Measurements from ENCODE around the gene C5orf58. TPM values are rescaled to one million over a fixed set of nuclear protein-coding genes. Genes with fewer than 3 reads are reported as not detected.
"Not testable (repeated sequence)": the region's sequence is repeated elsewhere in the genome, so short reads cannot be mapped to it uniquely, and the experiment has no call there.

C5orf58 gene
- polyA plus RNA-seq, 3 donors = 0.11 to 0.24 (median 0.22) TPM

DNA sequence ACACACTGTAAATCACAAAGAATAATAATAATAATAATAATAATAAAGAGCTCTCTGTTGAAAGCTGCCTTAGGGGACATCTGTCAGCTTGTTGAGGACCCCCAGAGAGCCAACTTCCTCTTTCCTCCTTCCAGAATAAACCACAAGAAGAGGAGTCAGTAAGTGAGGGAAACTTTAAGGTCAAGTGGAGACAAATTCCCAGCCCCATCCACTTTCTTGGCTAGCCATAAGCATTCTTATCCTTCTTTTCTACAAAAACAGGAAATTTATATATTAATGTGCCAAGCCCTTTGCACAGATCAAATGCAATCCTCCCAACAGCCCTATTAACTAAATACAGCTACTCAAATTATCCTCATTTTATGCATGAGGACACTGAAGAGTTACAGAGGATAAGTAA is 9.4 kb upstream of the C5orf58 start:
- DNase-seq = peak; percentile 50

DNA sequence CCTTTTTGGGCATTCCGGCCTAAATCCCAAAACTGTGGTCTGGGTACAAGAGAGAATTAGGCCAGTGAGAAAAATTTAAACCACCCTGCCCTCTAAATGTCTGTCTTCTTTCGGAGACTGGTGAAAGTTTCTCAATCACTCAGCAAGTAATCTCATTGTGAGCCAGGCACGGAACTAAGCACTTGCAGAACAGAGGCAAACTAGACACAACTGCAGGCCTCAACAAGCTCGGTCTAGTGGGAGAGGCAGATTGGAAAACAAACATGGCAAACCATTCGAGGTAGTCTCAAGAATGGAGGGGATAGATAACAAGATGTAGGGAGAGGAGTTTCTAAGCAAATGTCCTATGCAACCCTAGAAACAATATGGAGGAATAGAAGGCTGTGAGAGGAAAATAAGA is 8.9 kb upstream of the C5orf58 start:
- no peak for DNase-seq

DNA sequence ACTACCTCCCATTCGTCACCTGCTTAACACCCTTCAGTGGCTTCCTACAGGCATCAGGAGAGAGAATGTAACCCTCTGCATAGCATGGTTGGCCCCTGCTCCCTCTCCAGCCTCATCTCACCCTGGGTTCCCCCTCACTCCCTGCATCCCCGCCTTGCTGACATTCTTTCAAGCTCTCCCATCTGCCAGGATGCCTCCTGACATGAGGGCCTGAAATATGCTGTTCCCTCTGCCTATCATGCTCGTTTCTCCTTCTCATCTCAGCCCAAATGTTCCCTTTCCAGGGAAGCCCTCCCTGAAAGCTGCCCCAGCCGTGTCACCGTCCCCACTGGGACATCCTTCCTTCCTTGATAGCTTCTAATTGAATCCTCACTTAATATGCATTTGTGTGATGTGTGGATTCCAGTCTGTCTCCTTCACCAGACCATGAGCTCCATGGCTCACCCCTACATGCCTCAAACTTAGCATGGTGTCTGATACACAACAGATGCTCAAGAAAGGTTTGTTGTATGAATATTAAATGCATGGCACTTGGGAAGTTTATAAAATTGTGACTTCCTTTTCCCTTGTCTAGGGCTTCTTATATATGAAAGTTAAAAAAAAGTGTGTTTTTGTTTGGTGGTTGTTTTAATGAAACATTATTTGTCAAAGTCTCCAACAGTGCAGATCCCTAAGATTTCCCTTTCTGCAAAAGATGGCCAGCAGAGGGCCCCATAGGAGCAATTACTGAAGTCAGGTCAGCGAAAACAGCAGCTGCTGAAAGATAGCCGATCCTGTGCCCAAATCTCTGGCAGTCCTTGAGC is 7.3 kb upstream of the C5orf58 start:
- peak; percentile 79 for DNase-seq

DNA sequence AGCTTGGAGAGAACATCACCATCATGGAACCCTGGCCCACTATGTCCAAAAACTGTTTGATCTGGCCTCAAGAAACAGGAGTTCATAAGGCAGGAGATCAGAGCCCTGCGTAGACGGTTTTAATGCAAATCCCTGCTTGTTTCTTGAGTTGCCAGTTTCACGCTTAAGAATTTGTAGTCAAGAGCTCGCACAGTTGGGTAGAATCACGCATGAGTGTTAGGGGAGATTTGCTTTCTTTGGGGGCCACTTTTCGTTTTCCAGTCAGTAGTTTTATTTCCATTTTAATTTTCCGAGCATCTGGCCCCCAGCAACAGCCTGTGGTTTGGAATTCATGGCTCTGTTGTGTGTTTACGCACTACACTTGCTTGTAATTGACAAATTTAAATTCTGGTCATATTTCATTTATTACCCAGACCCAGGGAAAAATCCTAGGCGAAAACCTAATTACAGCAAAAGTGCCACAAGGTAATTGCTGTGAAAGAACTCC is 6.6 kb upstream of the C5orf58 start:
- DNase-seq = no peak

DNA sequence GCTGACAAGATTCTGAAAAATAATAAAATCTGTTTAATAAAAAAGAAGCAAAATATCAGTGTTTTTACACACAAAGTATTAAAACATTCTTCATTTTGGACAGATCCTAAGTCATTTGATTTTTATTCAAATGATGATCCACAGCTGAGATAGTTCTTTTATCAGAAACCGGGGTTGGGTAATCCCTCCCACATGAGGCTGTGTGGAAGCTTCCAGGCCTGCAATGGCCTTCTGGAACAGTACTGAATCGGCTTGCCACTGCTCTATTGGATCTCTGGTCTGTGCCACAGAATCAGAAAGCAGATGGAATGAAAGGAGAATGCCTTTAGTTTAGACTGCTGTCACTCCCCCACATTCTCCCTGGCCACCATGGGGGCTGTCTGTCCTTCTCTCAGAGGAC is 6.1 kb upstream of the C5orf58 start:
- DNase-seq = no peak

DNA sequence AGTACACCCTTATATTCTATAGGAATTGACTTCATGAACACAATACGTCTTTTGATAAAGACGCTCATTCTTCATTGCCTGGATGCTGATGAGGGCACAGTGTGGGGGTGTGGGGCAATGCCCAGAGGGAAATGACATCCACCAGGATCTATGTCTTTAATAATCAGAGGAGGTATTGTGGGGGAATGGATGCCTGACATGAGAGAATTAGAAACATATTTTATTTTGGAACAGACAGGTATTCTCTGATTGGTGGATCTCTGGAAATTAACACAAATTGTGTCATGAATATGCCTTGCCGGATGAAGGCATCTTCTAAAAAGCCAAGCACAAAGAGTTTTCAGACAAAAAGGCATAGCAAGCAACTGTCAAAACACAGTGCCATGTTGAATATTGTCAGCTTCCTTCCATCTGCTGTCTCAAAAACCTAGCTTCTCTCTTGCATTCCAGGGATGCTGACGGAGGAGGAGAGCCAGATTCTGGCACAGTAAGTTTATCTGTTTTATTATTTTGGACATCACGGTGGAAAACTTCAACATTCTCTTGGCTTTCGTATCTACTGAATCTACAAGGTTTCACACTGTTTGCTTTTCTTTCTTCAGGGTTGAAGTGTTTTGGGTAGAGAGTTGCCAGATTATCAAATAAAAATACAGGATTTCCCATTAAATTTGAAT is 3.9 kb upstream of the C5orf58 start:
- DNase-seq = no peak

DNA sequence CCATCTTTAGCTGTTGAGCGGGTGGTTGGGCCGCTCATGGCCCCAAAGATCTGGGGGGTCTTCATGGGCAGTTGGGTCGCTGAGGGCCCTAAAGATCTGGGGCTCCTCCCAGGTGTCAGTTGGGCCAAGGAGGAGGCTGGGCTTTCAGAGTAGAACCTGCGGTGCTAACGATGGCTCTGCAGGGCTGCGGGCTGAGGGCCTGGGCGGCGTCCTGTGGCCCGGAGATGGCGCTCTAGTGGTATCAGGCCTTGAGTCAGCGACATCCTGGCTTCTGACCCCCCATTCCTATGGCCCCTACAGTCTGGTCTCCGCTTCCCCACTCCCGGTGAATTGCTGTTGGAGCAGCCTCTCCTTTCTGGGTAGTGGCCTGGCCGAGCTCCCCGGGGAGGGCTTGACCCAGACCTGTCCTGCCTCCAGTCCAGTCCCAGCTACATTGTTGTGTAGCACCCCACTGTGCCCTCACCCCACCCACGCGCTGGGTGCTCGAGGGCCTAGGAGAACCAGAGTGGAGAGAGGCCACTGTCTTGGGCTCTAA is 640 bp downstream of the C5orf58 start:
- no peak for DNase-seq

DNA sequence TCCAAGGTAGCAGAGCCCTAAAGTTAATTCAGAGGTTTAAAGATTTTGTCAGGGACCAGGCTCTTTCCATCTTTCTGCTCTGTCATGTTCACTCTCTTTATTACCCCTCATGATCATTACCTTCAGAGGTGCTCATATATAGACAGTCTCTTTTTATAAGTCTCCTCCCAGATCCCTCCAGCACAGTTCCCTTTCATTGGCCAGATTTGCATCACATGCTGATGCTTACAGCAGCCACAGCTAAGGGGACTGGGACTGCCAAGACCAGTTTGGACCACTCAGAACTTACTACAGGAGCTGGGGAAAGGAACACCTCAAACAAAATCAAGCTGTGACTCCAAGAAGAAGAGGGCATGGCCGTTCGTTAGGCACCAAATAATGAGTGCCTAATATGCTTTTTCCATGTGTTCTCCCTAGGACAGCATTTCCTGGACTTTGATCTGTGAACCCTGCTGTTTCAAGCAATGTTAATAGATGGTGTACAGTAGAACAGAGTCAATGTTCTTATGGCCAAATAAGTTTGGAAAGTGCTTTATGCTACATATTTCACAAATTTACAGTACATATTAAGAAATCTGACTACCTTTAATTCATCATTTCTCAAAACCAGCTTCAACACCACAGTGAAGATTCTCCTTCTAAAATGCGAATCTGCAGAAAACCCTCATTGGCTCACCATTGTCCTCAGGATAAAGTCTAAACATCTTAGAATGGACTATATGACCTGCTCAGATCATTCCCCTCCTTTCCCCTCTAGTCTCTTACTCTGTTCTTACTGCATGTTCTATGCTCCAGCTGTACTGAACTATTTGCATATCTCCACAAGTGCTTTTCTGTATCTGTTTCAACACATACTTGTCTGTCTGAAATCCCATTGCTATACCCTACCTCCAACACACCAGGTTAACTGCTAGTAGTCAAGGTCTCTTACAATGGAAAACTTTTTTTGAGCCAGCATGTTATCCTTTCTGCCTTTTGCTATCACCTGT is 3.4 kb downstream of the C5orf58 start:
- DNase-seq = no peak

DNA sequence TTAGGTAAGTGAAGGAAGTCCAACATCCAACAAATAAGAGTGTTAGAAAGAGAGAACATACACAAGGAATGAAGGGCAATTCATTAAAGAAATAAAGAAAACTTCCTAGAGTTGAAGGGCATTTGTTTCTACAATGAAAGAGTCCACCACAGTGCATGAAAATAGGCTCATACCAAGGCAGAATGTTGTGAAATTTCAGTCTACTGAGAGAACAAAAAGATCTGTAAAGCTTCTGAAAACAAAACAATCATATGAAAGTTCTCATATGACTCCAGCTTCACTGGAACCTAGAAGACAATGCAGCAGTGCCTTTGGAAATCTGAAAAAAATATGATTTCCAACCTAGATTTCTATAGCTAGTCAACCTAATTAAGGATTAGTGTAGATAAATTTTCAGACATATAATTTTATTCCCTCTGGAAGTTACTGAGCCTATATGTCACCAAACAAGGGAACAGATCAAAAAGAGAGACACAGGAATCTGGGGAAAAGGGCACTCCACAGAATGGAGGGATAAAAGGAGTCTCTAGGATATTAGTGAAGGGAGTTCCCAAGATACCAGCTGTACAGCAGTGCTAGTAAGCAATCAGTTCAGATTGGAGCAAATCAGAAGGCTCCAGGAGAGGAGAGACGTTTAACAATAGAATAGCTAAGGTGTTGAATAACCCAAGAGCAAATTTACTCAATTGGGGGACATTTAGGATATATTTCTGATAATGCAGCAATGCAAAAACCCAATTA is 5.8 kb downstream of the C5orf58 start:
- DNase-seq = no peak

DNA sequence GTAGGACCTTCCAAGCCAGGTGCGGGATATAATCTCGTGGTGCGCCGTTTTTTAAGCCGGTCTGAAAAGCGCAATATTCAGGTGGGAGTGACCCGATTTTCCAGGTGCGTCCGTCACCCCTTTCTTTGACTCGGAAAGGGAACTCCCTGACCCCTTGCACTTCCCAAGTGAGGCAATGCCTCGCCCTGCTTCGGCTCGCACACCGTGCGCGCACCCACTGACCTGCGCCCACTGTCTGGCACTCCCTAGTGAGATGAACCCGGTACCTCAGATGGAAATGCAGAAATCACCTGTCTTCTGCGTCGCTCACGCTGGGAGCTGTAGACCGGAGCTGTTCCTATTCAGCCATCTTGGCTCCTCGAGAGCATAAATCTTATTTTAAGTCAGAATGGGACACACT is 12.7 kb downstream of the C5orf58 start:
- DNase-seq = not testable (repeated sequence)

DNA sequence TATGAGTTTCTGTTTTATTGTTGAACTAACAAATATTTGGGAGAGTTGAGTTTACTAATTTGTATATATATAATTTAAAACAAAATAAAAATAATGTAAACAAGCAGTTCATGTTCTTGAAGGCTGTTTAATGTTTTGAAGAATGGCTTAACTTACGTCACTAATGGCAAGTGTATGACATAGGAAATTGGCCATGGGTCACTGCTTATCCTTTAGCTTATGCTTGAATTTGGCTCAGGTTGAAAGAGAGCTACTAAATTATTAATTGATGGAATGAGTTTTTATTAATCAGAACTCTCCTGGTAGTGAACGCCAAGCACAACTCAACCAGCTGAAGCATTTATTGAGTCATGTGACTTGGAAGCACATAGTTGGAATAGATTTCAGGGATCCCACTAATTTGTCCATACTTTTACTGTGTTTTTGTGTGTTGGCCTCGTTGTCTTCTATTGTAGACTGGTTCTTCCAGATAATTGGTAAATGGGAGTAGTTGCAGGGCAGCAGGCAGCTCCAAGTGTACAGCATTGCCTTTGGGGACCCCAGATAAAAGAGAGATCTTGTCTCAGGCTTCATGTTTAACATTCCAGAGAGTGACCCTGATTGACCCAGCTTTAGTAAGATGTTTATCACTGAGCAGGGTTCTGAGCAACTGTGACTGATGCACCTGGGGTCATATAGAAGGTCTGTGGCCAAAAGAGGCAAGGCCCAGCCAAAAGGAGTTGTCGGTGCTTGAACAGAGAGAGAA is 13.5 kb downstream of the C5orf58 start:
- DNase-seq = no peak

DNA sequence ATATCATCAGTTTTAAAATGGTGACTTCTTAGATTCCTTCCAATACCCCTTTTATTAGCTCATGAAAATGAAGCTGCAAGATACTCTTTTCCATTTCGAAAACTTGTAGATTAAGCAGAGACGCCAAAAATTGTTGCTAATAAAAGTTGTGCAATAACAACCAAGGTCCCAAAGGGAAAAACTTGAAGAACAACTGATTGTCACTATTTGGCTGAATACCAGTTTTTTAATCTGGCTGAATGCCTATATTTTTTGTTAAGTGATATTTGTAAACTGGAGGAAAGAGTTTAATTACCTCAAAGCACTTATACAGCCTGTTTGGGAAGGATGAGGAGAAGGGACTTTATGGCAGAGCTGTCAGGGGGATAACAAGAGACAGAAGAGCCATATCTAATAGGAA is 14.6 kb downstream of the C5orf58 start:
- no peak for DNase-seq

DNA sequence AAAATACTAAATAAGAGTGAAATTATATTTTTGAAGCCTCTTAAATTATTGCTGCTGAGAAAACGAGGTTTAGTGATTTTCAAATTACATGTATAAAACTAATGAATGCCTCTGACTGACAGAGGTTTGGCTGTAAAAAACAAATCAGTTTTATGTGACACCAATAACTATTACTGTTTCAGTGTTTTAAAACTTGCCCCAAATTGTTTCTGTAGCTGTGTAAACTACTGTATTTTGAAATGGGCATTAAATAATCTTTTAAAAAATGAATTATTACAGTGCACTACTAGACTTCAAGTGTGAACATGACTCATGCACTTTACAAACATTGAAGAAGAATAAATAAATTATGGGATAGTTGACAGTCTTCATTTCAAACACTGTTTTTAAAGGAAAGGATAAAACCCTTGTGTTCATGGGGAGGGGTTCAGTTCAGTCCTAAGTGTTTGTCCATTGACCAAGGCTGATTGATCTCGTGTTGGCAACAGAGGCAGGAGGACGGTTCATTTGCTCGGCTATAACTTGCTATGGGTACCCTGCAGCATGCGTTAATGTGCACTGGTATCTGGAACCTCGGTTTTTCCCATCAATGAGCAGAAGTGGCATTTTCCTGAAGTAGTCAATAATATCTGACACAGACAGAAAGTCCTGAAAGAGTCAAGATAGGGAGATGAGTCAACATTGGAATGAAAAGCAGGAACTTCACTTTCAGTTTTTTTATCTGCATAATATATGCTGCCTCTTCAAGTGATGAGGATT is 15.6 kb downstream of the C5orf58 start:
- DNase-seq = no peak

DNA sequence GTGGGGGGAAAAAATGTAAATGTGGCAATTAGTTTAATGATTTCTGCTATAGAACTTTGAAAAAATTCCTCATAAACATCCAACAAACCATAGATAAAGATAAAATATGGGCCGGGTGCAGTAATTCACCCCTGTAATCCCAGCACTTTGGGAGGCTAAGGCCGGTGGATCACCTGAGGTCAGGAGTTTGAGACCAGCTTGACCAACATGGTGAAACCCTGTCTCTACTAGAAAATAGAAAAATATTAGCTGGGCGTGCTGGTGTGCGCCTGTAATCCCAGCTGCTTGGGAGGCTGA is 16.1 kb downstream of the C5orf58 start:
- DNase-seq = not testable (repeated sequence)

DNA sequence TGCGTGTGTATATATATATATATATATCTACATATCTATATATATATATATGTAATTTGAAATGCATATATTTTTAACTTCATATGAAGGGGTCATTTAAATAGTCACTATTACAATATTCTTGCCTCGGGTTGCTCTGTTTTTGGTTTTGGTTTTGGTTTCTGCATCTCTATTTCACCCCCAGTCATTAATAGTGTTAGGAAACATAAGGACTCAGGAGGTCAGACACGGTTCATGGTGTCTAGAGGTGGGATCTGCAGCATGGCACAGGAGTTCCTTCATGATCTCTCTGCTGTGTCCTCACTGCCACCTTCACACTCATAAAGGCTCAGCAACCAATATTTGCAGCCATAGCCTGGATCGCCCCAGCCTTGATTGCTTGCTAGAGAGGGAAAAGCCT is 16.6 kb downstream of the C5orf58 start:
- DNase-seq = no peak

DNA sequence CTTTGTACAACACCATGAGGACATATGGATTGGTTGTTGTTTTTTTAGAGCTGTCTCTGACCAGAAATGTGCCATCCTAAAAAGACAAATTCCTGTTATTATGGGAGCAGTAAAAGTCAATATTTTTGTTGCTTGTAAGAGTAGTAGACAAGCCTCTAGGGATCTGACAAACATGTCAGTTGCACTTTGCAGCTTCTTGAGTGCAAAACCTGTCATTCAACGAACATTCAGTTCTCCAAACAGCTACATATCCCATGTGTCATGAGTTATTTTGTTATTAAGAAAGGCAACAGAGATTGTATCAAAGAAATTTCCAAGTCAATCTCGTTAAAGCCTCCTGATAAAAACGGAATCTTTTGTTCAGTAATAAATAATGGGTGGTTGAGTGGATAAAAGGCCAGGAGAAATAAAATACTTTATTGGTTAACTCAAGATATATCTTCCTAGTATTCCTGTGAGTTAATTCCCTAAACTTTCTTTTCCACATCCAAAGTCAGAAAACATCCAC is 18.1 kb downstream of the C5orf58 start:
- DNase-seq = no peak

DNA sequence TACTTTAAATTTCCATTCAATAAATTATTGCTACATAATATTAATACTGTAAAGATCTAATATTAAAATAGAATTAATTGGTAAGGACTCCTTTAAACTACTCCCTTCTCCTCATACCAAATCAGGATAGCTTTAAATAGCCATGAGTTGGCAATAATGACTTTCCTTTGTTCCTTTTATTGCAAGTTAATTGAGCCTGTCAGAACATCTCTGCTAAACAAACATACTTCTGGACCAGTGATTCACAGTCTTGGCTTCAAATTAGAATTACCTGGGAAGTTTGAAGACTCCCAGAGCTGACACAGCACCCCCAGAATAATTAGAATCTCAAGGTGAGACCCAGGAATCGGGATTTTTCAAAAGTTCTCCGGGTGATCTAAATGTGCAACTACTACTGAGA is 18.7 kb downstream of the C5orf58 start:
- DNase-seq = no peak

DNA sequence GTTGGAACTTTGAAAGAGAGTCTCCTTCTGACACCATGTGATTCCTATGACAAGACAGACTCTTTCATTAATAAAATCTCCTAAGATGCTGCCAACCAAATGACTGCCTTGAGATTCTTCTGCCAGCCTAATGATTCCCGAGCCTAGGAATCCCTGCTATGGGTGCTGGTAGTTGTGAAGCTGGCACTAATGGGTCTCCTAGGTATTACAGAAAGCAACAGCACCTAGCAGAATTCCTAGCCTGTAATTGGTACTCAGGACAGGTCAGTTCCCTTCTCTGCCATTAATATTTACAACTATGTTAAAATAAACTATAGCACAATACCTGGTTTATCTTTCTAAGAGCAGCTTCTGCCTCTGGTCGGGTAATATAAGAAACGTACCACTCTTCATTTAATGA is 19.3 kb downstream of the C5orf58 start:
- no peak for DNase-seq

DNA sequence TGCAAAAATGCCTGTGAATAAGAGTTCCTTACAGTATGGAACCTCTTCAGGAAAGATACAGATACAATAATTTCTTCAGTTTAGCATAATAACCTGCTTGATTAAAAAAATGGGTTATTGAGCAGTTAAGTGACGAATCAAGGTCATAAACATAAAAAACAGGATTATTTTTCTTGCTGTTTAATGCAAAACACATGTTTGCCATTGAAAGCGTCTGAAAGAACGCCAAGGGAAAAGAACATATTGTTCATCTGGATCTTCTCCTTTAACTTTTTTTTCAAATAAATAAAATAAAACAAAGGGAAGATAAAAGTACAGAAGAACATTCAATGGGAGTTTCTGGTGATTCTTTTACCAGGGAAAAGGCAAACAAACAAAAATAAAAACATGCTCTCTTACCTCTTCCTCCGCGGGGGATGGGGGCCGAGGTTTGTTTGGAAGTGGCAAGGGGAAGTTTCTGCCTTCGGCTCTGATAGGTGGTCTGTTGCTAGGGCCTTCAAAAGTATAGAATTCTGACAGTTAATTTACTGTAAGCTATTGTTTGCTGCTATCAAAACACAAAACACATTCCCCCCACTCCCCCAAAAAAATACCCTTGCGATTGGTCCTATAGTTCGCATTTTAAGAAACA is 20.1 kb downstream of the C5orf58 start:
- no peak for DNase-seq
